ENCODE data around the gene ATP5F1C.
"Not testable (repeated sequence)": the region's sequence is repeated elsewhere in the genome, so short reads cannot be mapped to it uniquely, and the experiment has no call there.

Gene ATP5F1C

GRCh38 chr10:7794251-7795026, 6.5 kb downstream of the ATP5F1C start:
- DNase-seq (ENCODE audit: low spot score), result no peak

- no peak for DNase-seq (ENCODE audit: low spot score)
Measured at GRCh38 chr10:7795605-7796004, 7.6 kb downstream of the ATP5F1C start.

- DNase-seq (ENCODE audit: low spot score), result peak; percentile 88
Measured at GRCh38 chr10:7797582-7797981, 9.6 kb downstream of the ATP5F1C start.

- DNase-seq (ENCODE audit: low spot score), result no peak
Measured at GRCh38 chr10:7802606-7803005, 14.6 kb downstream of the ATP5F1C start.

- DNase-seq (ENCODE audit: low spot score), result no peak
Measured at GRCh38 chr10:7804216-7804615, 16.2 kb downstream of the ATP5F1C start.

- DNase-seq (ENCODE audit: low spot score), result no peak
Measured at GRCh38 chr10:7804741-7805140, 16.8 kb downstream of the ATP5F1C start.

- no peak for DNase-seq (ENCODE audit: low spot score)
Measured at GRCh38 chr10:7808686-7809267, 20.8 kb downstream of the ATP5F1C start.

- DNase-seq (ENCODE audit: low spot score), result no peak
Measured at GRCh38 chr10:7810443-7810842, 22.5 kb downstream of the ATP5F1C start.

GRCh38 chr10:7811000-7811399, 23.0 kb downstream of the ATP5F1C start:
- no peak for DNase-seq (ENCODE audit: low spot score)

- DNase-seq (ENCODE audit: low spot score), result not testable (repeated sequence)
Measured at GRCh38 chr10:7811743-7812142, 23.8 kb downstream of the ATP5F1C start.

- DNase-seq (ENCODE audit: low spot score), result no peak
Measured at GRCh38 chr10:7813481-7813880, 25.5 kb downstream of the ATP5F1C start.

- no peak for DNase-seq (ENCODE audit: low spot score)
Measured at GRCh38 chr10:7817576-7817975, 29.6 kb downstream of the ATP5F1C start.

GRCh38 chr10:7817984-7818294, 30.0 kb downstream of the ATP5F1C start:
- peak; percentile 7 for DNase-seq (ENCODE audit: low spot score)

- peak; percentile 95 for DNase-seq (ENCODE audit: low spot score)
Measured at GRCh38 chr10:7818295-7819120, 30.5 kb downstream of the ATP5F1C start, which contains the start of gene TAF3. TAF3 (plus strand) TSS chr10:7818505; CDS start chr10:7818710, 205 bp downstream.

- DNase-seq (ENCODE audit: low spot score), result peak; percentile 66
Measured at GRCh38 chr10:7819121-7819460, 31.1 kb downstream of the ATP5F1C start.

- no peak for DNase-seq (ENCODE audit: low spot score)
Measured at GRCh38 chr10:7824251-7824650, 36.3 kb downstream of the ATP5F1C start.

- DNase-seq (ENCODE audit: low spot score), result no peak
Measured at GRCh38 chr10:7826971-7827370, 39.0 kb downstream of the ATP5F1C start.

- DNase-seq (ENCODE audit: low spot score), result no peak
Measured at GRCh38 chr10:7829289-7829834, 41.4 kb downstream of the ATP5F1C start.

GRCh38 chr10:7832060-7832459, 44.1 kb downstream of the ATP5F1C start:
- peak; percentile 20 for DNase-seq (ENCODE audit: low spot score)

- DNase-seq (ENCODE audit: low spot score), result no peak
Measured at GRCh38 chr10:7833210-7833609, 45.2 kb downstream of the ATP5F1C start.

GRCh38 chr10:7834262-7834661, 46.3 kb downstream of the ATP5F1C start:
- DNase-seq (ENCODE audit: low spot score), result no peak

- no peak for DNase-seq (ENCODE audit: low spot score)
Measured at GRCh38 chr10:7836571-7836970, 48.6 kb downstream of the ATP5F1C start.

- DNase-seq (ENCODE audit: low spot score), result peak; percentile 15
Measured at GRCh38 chr10:7846591-7846990, 58.6 kb downstream of the ATP5F1C start.

All from GM03348 (cell line).